Uterus (tissue), 2 donors: ENCODE results near the gene ADAM33.

ENCODE experiments used
- POLR2A ChIP-seq, 2 donors: fragments of 450-650 bp; IDR thresholded peaks; one replicate each; pipeline ENCODE4 v1.6.1; 2016; ENCODE audit warnings: antibody characterized with exemption in 2 of 2, mild to moderate bottlenecking in 1 of 2, moderate library complexity in 1 of 2
- TF ChIP-seq, protein P1 (sequence below), 4 experiments: fragments of 200-600 bp in 2 of 4; fragments of 450-650 bp in 2 of 4; sonication (generic) in 2 of 4; IDR thresholded peaks; one replicate each; pipeline ENCODE4 v1.5.1; 2016 to 2019; ENCODE audit warnings: antibody characterized with exemption in 4 of 4, mild to moderate bottlenecking in 2 of 4, moderate library complexity in 1 of 4

DNA sequence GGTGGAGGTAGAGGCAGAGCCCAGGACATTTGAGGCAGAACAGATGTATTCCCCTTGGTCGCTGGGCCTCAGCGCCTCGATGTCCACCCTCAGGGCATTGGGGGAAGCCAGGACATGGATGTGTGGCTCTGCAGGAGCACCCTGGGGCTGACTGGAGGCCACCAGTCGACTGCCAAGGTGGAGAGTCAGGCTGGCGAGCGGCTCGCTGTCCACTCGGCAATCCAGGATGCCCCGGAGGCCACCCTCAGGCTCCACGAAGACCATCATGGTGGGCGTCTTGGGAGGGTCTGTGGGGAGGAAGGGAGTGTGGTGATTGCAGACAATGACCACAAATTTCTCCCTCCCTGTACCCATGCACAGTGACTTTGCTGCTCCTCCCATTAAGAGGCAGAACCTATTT is 8.2 kb upstream of the ADAM33 start:
- TF ChIP-seq, protein P1, sequence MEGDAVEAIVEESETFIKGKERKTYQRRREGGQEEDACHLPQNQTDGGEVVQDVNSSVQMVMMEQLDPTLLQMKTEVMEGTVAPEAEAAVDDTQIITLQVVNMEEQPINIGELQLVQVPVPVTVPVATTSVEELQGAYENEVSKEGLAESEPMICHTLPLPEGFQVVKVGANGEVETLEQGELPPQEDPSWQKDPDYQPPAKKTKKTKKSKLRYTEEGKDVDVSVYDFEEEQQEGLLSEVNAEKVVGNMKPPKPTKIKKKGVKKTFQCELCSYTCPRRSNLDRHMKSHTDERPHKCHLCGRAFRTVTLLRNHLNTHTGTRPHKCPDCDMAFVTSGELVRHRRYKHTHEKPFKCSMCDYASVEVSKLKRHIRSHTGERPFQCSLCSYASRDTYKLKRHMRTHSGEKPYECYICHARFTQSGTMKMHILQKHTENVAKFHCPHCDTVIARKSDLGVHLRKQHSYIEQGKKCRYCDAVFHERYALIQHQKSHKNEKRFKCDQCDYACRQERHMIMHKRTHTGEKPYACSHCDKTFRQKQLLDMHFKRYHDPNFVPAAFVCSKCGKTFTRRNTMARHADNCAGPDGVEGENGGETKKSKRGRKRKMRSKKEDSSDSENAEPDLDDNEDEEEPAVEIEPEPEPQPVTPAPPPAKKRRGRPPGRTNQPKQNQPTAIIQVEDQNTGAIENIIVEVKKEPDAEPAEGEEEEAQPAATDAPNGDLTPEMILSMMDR (IDR thresholded peaks at IDR 0.05): no peak
- no peak for TF ChIP-seq POLR2A (IDR thresholded peaks at IDR 0.05)
